Lower leg skin (tissue), 3 donors: Measurements from ENCODE around the gene SCN2B.

Experiments used
- CTCF ChIP-seq, 3 donors: fragments of 450-650 bp; IDR thresholded peaks; one replicate each; pipeline ENCODE4 v1.5.1; 2016; ENCODE audit warnings: antibody characterized with exemption in 3 of 3, mild to moderate bottlenecking in 3 of 3, moderate library complexity in 2 of 3
- POLR2A ChIP-seq, 2 donors: fragments of 450-650 bp; IDR thresholded peaks; one replicate each; pipeline ENCODE4 v1.6.1; 2016 to 2017; ENCODE audit warnings: antibody characterized with exemption in 2 of 2, mild to moderate bottlenecking in 1 of 2, moderate library complexity in 1 of 2

DNA sequence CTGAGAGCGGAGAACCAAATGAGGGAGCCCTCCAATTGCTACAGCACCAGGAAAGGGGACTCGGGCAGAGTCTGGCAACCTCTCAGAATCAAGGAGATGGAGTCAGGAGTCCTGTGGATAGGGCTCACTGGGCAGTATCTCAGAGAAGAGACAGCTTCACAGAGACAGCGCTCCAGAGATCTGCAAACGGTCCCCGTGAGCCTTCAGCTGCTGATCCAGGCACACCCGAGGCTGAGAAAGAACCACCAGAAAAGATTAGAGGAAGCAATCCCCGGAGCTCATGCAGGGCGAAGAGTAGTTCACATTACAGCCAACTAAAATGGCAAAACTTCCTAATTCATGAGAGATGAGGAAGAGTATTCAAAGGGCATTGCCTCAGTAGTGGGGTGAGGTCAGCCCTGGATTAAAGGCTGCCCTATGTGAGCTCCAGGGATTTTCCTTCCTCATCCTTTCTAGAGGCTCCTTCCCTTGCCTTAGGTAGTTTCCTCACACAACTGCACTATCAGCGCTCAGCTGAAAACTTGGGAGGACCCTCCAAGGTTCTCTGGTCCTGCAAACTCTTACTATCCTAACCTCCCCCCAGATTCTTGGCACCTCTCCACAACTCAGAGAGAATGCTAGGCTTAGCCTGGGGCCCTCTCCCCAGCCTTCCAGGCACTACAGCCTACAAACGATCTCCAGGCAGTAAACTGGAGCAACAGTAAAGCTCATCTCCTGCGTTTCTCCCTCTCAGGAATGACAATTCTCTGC is 47.5 kb downstream of the SCN2B start:
- TF ChIP-seq CTCF (IDR thresholded peaks at IDR 0.05): no peak
- TF ChIP-seq POLR2A (IDR thresholded peaks at IDR 0.05): no peak
